ENCODE measurements around the gene FAM107B.
"Not testable (repeated sequence)": the region's sequence is repeated elsewhere in the genome, so short reads cannot be mapped to it uniquely, and the experiment has no call there.

FAM107B gene

DNA sequence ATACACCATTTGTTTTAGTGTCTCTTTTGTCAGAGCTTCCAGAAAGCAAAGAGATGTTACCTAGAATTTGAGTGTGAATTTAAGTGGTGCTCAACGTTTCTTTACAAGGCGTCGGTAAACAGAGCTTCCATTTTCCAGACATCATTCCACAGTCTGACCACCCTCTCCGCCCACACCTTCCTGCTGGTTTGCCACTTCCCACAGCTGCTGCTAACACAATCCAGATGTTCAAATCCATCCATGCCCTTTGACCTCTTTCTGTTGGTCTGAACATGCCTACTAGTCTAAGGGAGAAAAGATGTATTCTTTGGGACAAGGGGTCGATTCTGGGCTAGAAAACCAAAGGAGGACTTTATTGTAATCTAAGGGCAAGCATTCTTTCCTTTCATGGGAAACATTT is 86.1 kb downstream of the FAM107B start:
- no peak for DNase-seq

DNA sequence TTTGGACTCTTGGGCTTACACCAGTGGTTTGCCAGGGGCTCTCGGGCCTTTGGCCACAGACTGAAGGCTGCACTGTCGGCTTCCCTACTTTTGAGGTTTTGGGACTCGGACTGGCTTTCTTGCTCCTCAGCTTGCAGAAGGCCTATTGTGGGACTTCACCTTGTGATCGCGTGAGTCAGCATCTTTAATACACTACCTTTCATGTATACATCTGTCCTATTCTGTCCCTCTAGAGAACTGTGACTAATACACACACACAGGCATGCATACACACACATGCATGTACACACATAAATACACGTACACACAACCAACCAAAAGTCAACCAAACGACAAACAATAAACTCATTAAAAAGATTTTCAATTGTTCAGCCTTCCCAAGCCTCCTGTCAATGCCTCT is 86.5 kb downstream of the FAM107B start:
- not testable (repeated sequence) for DNase-seq

DNA sequence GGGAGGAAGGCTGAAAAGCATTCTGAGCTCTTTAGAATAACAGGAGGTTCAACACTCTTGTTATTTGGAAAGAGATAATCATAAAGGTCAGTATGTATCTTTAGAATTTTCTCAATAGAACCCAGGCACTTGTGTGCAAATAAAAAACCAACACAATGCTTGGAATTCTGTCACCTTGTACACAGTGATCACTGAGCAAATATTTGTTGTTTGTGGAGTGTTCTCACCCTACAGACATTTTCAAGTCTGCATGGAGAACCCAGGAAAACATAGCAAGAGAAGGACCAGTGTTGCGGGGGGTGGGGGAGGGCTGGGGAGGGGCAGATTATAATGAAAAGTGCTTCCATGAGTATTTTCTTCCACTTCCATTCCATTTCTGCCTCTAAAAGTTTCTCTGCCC is 87.4 kb downstream of the FAM107B start:
- no peak for DNase-seq

GRCh38 chr10:14686356-14686755 is 88.3 kb downstream of the FAM107B start:
- DNase-seq, result no peak

GRCh38 chr10:14684354-14684753 is 90.3 kb downstream of the FAM107B start:
- DNase-seq, result no peak

DNA sequence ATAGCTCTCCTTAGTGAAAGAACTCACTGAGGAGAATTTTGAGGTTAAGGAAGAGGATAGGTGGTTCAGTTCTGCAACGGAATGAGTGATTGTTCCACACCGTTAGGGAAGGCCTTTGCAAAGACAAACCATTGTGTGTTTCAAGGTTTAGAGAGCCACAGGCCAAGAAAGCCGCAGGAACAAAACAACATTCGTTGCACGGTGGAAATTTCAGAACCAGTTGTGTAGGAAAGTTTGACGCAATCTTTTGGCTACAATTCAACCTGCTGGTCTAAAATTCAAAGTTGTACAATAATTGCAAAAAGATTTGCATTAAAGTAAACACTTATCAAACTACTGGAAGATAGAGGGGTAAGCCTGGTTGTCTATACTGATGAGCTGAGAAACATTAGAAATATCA is 91.4 kb downstream of the FAM107B start:
- DNase-seq, result no peak

DNA sequence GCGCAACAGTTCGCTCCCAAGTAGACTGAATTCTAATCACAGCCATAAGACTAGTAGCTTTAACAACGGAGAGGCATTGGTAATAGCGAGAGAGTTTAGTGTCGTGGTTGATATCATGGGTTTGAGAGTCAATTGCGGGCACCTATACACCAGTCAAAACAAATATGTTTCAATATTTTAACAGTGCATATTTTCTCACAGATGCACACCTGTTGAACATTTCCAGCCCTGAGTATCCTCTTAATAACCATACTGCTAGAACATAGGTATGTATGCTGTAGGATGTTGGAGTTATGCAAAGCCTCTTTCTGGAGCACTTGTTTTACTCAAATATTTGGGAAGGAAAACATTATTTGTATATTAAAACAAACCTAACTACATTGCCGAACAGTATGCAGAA is 92.9 kb downstream of the FAM107B start:
- DNase-seq, result no peak

- no peak for DNase-seq
Observed at GRCh38 chr10:14681305-14681704, 93.4 kb downstream of the FAM107B start.

- no peak for DNase-seq
Observed at GRCh38 chr10:14678637-14679036, 96.1 kb downstream of the FAM107B start.

GRCh38 chr10:14676732-14677131 is 98.0 kb downstream of the FAM107B start:
- DNase-seq, result no peak

- DNase-seq, result no peak
Observed at GRCh38 chr10:14674376-14675050, 100.2 kb downstream of the FAM107B start.

DNA sequence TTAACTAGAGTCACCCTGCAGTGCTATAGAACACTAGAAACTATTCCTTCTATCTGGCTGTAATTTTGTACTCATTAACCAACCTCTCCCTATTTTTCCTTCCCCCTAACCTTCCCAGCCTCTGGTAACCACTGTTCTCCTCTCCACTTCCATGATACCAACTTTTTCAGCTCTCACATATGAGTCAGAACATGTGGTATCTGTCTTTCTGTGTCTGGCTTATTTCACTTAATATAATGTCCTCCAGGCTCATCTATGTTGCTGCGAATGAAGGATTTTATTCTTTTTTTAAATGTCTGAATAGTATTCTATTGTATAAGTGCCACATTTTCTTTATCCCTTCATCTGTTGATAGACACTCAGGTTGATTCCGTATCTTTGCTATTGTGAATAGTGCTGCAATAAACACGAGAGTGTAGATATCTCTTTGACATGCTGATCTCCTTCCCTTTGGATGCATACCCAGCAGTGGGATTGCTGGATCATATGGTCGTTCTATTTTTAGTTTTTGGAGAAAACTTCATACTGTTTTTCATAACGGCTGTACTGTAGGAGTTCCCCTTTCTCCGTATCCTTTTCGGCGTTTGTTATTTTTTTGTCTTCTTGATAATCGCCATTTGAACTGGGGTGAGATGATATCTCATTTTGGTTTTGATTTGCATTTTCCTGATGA is 101.4 kb downstream of the FAM107B start:
- DNase-seq, result no peak

DNA sequence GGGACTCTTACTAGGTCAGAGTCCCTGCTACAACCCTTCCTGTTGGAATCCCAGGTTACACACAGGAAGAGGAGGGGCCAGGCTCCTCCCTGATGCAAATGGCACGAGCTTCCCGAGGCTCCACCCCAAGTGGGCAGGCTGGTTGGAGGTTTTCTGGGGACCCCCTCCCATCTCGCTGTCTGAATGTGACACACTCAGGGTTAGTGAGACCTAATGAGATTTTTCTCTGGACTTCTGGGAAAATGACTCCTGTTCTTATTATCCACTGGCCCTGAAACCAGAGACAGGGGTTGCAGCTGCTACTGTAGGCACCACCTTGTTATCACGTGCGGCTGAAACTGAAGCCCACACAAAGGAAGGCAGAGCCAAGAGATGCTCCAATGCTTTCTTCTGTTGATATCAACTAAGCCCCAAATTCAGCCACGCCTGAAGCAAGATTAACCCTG is 103.3 kb downstream of the FAM107B start:
- no peak for DNase-seq

DNA sequence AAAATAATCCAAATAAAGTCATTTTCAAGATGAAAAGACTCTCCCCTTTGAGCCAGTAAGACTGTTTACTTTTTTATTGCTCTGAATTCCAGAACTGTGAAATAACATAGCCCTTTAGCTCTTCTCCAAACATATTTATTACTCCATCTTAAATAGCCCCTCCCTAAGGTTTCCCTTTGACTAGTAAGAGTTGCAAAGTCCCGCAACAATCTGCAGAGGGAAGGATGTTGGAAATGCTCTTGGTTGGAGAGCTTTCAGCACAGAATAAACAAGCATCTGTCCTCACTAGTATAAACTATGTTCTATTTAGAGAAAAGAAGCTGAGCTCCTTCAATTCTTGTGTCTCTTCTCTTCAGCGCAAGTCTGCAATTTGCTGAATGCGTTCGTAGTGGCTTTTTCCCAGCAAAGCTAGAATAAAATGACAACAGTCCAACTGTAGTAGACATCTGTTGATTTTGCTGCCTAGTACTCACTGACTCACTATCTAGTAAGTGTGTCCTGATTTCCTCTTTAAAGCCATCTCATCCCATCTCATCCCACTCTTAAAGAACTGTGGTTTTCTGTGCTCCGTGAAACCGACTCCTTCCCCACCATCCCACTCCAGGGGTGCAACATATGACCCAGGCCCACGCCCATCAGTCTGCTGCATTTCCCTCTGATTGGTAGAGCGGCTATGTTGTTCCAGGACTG is 104.0 kb downstream of the FAM107B start:
- DNase-seq, result no peak

DNA sequence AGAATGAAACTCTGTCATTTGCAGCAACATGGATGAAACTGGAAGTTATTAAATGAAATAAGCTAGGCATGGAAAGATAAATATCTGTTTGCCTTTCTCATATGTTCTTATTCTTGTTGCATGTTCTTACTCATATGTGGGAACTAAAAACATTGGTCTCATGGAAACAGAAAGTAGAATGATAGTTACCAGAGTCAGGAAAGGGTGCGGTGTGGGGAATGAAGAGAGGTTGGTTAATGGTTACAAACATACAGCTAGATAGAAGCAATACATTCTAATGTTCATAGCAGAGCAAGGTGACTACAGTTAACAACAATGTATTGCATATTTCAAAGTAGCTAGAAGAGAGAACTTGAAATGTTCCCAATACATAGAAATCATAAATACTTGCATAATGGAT is 105.1 kb downstream of the FAM107B start:
- DNase-seq, result no peak

GRCh38 chr10:14667781-14668180 is 106.9 kb downstream of the FAM107B start:
- no peak for DNase-seq

DNA sequence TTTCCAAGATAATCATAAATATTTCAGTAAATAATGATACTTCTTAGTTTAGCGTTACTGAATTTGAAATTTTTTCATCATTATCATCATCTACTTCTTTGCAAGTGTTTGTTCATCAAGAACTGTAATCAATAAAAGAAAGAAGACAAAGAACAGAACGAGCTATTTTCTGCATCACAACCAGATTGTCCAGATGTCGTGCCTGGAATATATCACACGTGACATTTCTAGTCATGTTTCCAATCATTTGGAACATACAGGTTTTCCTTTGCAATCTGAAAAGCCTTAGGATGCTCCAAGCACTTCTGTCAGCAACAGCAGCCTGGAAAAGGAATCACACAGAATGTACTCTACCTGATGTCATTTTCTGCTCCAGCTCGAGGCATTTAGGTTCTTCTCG is 107.4 kb downstream of the FAM107B start:
- DNase-seq, result no peak

DNA sequence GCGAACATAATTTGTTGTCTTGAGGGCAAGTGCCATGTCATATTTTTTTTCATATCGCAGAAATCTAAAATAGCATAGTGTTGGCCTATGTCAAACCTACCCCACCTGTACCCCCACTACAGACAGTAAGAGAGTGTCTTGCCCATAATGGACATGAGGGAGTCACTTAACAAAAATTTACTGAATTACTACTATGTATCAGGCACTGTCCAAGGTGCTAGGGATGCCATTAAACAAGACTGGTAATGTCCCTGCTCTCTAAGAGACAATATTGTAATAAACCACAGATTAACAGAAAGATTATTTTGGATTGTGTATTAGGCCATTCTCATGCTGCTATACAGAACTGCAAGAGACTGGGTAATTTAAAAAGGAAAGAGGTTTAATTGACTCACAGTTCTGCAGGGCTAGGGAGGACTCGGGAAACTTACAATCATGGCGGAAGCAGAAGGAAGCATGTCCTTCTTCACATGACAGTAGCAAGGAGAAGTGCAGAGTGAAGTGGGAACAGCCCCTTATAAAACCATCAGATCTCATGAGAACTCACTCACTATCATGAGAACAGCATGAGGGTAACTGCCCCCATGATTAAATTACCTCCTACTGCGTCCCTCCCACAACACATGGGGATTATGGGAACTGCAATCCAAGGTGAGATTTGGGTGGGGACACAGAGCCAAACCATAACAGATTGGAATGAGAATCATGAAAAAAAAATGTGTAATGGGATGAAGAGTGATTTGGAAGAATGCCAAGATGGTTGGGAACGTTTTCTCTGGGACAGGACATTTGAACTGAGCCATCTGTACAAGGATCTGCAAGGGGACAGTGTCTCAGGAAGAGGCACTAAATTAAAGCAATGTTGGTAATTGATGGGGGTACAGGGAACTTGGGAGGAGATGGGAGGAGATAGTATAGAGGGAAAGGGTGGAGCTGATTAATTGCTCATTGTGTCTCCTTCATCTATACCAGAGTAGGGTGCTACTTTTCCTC is 108.5 kb downstream of the FAM107B start:
- DNase-seq, result no peak

DNA sequence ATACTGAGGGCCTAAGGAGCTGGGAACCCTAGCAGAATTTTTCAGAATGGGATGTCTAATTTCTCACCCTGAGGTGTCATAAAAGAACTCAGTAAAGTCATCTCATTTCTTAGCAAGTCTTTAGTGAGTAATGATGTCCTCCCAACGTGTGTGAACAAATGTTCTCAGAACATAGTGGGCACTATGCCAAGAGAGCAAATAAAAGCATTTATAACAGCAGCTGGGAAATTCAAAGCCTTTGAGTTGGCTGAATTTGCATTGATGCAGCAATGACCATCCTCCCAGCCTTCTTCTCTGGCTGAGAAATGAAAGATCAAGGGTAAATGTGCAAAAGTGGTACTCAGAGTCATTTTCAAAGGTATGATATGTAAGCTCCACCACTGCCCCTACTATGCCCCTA is 109.4 kb downstream of the FAM107B start:
- DNase-seq, result no peak

DNA sequence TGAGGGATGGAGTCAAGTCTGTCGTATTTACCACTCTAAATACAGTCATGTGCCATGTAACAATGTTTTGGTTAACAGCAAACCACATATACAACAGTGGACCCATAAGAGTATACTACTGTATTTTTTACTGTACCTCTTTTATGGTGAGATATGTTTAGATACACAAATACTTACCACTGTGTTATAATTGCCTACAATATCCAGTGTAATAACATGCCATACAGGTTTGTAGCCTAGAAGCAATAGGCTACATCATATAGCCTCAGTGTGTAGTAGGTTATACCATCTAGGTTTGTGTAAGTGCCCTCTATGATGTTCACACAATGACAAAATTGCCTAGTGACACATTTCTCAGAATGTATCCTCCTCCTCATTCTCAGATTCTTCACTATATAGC is 110.4 kb downstream of the FAM107B start:
- no peak for DNase-seq

GRCh38 chr10:14661818-14662217 is 112.9 kb downstream of the FAM107B start:
- DNase-seq, result no peak

DNA sequence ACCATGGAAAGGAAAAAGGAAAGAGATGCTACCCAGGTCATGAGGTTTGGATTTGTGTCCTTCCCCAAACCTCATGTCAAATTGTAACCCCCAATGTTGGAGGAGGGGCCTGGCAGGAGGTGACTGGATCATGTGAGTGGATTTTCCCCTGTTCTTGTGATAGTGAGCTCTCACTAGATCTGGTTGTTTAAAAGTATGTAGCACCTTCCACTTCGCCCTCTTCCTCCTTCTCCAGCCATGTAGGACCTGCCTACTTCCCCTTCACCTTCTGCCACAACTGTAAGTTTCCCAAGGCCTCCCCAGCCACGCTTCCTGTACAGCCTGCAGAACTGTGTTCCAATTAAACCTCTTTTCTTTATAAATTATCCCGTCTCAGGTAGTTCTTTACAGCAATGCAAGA is 113.9 kb downstream of the FAM107B start:
- DNase-seq, result peak in 1 of 2 donors; percentile 20

DNA sequence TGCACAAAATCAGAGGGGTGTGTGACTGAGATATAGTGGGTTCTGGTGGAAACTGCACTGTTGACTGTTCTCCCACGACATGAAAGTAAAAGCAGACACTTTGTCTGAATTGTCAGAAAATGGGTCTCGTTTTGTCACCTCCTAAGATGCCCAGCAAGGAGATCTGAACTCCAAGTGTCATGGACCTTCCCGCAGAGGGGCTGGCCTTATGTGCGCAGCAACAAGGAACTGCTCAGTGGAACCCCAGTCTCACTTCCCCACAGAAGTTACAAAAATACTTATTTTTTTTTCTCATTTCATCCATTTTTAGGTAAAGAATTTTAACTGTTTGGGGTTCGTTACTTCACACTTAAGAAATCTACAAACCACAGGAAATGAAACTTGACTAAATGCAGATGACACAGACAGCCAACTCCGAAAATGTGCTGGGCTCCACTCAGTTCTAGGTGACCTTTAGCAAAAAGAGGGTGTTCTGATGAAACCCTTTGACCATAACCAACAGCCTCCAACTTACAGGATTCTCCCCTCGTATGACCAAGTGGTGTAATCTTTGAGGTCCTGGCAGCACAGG is 115.0 kb downstream of the FAM107B start:
- DNase-seq, result peak; percentile 74 to 77
